AML-193 (cell line): ENCODE measurements around the gene FCHSD2.
A peak's percentile ranks its signal among the peaks of the same experiment; 100 is the strongest.
"Not testable (repeated sequence)": the region's sequence is repeated elsewhere in the genome, so short reads cannot be mapped to it uniquely, and the experiment has no call there.

Experiments
- DNase-seq, 2 experiments: peaks; one replicate each; lab custom pipeline; 2025; lab: John Stamatoyannopoulos, UW

The FCHSD2 gene

DNA sequence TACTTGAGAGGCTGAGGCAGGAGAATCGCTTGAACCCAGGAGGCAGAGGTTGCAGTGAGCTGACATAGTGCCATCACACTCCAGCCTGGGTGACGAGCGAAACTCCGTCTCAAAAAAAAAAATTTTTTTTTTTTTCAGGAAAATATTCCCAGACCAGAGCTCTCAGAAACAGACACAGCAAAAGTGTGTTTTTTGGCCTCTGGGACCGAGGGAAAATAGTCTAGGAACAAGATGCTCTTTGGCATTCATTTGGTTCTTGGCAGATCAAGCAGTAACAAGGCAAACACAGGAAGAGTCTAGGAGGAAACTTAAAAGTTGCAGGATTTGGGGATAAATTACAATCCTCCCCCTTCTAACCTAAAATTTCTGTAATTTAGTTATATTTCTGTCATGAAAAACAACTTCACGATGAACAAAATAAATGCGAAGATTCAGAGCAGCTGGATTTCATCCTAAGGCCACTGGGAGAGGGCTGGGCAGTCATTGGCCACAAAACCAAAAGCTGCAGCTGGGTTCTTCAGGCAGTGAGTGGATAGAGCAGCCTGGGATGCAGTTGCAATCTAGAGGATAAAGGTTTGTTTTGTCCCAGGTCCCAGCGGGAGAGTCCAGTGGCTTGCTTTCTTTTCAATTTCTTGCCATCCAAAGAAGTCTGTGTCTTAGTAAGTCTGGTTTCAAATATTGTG lies 308.2 kb downstream of the FCHSD2 start:
- no peak for DNase-seq

DNA sequence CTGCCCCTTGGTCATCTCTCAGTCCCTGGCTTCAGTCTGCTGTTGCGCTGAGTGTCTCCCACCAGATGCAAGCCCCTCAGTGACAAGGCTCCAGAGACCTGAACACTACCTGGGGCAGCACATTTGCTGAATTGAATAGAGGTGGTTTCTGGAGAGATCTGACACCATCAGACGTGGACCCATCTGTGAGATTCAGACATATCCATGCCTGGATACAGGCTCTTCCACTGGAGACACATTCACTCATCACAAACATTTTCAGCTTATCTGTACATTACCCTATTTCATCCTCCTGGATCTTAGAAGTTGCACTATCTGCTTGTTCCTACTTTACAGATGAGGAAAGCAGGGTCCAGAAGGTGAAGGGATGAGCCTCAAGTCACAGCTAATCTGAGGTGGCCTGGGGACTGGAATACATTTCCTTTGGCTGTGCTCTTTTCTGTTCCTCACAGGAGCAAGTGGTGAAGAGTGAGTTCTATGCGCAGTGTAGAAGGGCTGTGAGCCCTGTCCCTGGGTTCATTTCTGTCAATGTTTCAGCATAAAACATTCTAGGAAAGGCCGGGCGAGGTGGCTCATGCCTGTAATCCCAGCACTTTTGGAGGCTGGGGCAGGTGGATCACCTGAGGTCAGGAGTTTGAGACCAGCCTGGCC lies 308.9 kb downstream of the FCHSD2 start:
- DNase-seq = no peak

DNA sequence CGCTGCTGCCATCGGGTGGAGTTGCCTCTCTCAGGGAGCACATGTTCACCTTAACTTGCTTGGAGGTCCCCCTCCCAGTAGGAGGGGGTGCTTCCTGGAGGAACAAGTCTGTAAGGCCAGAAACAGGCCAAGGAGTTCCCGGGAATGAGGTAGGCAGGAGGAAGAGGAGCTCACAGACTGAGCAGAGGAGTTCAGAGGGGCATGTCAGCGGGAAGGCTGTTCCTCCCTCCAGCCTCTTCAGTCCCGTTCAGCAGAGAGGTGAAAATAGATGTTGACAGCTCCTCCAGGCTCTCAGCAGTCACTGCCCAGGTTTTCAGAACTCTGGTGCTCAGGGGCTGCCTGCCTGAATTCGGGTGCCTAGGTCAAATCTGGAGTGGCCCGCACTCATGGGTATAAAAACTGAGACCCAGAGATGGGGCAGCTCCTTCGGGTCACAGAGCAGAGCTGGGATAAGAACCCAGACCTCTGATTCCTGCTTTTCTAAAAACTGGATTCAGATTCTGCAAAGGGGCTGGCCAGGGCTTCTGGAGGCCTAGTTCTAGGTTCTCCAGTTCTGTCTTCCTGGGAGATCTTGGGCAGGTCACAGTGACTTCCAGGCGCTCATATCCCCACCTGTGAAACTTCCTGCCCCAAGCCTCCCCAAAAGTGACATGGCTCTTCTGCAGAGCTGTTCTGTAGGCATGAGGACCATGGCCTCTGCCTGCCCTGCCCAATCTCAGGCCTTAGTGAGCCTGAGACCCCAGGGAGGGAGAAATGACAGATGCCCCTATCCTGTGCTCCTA lies 309.6 kb downstream of the FCHSD2 start:
- DNase-seq = no peak

DNA sequence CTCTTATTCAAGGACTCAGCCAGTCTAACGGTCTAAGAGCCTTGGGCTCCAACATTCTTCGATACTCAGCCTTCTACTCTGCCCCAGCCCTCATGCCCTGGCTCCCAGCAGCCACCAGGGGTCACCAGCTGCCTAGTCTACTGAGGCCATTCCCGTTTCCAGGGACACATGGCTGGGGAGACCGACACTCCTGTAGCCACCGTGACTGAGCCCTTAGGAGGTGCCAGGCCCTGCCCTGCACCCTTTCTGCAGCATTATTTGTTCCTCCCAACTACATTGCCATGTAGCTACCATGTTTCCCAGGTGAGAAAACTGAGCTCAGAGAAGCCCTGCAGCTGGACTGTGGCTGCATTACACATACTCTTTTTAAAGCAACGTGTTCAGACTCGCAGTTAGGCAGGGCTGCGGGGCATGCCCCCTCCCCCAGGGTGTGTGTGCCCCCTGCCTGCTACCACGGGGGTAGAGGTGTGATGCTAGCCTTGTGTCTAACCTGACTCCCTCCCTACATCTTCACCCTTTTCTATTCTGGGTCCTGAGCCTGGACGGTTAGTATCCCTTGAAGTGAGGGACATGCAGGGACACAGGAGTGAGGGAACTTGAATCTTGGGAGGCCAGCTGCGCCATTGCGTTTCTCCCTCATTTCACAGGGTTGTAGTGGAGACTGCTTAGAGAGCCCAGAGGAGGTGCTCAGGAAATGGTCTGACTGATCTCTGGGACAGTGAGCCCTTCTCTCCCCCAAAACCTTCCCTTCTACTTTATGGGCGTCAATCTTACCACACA lies 310.4 kb downstream of the FCHSD2 start:
- peak; percentile 38 to 61 for DNase-seq

DNA sequence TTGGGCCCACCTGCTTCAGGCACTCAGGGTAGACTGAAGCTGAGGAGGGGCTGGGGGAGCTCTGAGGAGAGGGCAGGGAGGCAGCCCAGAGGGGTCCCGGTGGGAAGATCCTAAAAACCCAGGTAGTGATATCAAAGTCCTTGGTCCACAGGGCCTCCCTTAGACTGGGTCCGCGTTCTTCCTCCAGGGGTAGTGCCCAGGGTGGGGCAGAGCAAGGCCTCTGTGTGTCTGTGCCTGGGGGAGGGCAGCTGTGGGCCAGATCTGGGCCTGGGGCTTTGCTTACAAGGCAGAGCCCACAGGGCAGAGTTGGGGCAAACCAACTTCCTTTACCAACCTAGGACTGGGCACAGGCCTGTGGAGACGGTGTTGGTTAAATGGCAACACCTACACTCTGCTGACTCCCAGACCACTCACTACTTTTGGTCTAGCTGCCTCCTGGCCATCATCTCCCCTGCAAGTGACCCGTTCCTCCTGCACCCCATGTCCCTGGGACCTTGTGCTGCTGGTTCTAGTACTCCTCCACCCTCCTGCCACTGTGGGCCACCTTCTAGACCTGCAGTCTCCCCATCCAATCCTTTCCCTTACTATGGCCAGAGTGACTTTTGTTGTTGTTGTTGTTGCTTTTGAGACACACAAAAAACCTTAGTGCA lies 312.1 kb downstream of the FCHSD2 start:
- DNase-seq = no peak

DNA sequence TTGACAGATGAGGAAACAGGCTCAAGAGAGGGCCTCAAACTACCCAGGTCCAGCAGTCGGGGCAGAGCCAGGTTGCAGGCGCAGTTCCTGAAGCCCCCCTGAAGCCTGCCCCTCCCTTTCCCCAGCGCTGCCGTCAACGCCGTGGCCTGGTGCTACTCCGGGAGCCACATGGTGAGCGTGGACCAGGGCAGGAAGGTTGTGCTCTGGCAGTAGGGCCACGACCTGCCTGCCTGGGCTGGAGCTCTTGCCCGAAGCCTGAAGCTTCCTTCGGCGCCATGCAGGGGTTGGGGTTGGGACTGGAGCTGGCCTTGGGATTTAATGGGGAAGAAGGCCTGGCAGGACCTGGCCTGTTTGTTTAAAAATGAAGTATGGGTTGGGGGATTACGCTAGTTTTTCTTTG lies 312.9 kb downstream of the FCHSD2 start:
- no peak for DNase-seq

DNA sequence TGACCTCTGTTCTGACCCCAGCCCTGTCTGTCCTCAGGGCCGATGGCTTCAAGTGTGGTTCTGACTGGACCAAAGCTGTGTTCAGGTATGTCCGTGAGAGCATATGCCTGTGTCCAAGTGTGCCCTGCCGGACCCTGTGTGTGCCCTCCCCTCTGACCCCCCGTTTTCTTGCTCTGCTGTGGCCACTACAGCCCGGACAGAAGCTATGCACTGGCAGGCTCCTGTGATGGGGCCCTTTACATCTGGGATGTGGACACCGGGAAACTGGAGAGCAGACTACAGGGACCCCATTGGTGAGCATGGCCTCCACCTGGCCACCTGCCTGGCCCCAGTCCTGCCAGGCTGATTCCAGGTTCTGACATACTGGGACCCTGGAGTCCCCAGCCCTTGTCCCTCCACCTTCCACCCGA lies 313.4 kb downstream of the FCHSD2 start:
- no peak for DNase-seq

DNA sequence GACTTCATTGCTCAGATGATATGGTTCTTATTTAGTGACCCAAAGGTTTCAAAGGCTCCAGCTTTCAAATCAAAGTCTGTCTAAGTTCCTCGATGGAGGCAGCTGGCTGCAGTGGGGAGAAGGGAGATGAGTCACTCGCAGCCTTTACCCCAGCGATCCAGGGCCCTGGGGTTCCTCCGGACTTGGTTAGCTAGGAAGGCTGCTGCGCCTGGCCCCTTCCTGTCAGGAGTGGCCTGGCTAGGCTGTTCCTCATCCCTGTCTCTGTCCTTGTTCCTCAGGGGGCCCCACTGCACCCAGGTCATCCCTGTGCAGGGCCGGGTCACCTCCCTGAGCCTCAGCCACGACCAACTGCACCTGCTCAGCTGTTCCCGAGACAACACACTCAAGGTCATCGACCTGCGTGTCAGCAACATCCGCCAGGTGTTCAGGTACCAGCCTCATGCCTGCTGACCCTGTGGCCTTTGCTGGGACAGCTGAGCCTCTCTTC lies 314.0 kb downstream of the FCHSD2 start:
- no peak for DNase-seq

DNA sequence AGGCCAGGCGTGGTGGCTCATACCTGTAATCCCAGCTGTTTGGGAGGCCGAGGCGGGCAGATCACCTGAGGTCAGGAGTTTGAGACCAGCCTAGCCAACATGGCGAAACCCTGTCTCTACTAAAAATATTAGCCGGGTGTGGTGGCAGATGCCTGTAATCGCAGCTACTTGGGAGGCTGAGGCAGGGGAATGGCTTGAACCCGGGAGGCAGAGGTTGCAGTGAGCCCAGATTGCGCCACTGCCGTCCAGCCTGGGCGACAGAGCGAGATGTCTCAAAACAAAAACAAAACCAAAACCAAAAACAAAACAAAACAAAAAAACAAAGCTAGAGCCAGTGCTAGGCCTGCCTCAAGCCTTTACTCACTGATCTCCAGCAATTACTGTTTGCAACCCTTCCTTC lies 314.5 kb downstream of the FCHSD2 start:
- not testable (repeated sequence) for DNase-seq

DNA sequence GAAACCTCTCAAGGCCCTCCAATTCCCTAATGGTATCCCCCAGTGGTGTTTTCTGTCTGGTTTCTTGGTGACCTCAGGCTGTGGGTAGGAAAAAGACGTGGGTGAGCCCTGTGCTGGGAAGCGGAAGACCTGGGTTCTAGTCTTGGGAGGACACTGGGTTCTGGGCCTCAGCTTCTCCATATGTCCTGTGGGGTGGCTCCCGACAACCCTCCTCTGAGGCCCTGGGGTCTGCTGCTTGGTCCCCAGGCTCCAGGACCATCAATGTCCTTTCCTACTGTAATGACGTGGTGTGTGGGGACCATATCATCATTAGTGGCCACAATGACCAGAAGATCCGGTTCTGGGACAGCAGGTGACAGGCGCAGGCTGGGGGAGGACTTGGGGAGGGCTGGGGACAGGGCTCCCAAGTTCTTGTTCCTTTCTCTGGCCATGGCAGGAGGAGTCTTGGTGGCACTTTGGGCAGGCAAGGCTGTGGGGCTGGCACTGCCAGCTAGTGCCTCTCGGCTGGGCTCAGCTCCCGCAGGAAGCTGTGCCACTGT lies 315.1 kb downstream of the FCHSD2 start:
- DNase-seq = no peak

DNA sequence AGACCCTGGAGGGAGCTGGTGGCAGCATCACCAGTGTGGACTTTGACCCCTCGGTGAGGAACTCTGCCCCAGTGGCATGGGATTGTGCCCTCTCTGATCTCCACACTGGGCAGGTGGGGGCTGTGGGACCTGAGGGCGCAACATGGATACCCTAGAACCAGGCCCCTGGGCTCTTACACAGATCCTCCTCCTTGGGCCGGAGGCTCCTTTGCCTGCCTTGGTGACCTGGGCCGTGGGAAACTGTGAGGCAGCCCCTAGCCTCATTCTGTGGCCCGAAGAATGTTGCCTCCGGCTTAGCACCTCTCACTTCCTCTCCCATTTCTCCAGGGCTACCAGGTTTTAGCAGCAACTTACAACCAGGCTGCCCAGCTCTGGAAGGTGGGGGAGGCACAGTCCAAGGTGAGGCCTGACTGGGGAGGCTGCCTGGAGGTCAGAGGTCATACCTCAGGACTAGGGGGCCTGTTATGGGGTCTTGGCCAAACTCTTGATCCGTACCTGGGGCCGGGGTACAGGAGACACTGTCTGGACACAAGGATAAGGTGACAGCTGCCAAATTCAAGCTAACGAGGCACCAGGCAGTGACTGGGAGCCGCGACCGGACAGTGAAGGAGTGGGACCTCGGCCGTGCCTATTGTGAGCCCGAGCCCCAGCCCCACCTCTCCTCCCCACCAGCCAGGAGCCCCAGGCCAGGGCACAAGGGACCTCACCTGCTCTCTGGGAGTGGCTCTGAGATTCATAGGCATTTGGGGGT lies 315.8 kb downstream of the FCHSD2 start:
- no peak for DNase-seq

DNA sequence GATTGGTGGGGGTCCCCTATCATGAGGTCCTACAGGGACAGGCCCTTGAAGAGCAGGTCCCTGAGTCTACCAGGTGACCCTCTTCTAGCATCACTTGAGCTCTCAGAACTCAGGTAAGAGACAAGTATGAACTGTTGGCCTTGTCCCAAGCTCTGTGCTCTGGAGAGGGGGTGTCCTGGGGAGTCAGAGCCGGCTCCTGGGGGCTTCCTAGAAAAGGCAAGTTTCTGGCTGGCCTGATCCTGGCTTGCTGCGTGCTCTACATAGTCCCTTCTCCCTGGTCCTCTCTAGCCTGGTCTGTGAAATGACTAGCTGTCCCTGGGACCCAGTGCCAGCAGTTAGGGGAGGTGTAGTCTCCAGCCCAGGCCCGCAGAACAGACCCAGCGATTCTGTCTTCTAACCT lies 316.5 kb downstream of the FCHSD2 start:
- no peak for DNase-seq

DNA sequence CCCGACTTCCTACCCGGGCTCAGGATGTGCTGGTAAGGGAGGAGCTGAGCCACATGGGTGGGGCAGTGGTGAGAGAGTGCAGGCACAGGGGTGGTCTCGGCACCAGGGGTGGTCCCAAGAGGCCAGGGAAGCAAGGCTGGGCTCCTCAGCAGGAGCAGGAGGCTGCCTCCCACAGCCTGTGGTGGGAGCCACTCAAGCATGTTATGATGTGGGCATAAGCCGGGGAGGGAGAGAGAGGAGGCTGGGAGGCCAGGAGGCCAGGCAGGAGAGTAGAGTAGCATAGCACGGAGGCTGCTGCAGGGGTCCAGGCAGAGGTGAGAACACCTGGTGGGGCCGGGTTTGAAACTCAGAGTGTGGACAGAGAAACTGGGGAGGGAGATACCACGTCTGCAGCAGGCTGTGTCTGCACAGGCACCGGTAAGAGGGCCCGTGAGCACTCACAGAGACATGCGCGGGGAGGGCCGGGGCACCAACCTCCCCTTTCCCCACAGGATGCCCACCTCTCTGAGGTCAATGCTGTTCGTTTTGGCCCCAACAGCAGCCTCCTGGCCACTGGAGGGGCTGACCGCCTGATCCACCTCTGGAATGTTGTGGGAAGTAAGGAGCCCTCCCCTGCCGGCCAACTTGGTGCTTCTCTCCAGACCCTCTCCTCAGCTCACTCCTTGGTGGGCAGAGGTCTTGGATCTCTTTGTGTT lies 317.2 kb downstream of the FCHSD2 start:
- DNase-seq = no peak

DNA sequence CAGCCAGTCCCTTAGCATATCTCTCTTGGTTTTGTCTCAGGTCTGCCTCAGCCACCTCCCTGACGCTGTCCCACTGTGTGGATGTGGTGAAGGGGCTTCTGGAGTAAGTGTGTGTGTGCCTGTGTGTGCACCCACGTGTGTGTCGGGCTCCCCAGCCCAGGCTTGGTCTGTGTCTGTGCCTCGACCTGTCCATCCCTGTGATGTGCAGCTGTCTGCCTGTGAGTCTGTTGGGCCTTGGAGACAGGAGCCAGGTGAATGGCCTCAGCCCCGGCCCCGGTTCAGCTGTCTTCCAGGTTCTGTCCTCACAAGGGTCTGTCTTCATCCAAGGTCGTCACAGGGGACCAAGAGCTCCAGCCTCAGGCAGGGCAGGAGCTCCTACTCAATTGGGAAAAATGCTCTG lies 318.1 kb downstream of the FCHSD2 start:
- DNase-seq = no peak

DNA sequence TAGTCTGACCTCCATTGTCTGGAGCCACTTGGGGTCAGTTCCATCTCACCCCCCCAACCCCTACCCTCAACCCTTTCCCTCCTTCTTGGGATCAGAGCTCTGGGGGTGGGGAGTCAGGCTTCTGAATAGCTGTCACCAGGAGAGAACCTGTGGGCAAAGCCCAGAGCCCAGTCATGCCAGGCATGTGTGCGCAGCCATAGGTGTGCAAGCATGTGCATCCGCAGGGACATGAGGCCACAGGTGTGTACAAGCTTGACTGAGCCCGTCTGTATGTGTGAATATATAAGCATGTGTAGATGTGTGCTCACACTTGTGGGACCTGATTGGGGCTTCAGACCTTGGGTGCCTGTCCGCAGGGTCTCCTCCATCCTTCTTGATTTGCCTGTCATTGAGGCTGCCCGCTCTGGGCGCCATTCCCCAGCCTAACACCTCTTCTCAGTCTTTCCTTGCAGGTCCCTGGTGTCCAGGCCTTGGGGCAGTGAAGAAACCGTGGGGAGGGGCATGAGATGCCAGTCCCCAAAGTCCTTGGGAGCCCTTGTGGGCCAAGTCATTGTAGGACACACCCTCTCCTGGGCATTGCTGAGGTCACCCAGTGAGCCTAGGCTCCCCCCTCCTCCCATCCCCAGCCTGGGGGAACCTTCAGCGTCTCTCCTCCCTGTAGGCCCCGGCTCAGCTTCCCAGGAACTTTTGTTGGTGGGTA lies 318.9 kb downstream of the FCHSD2 start:
- DNase-seq = no peak

DNA sequence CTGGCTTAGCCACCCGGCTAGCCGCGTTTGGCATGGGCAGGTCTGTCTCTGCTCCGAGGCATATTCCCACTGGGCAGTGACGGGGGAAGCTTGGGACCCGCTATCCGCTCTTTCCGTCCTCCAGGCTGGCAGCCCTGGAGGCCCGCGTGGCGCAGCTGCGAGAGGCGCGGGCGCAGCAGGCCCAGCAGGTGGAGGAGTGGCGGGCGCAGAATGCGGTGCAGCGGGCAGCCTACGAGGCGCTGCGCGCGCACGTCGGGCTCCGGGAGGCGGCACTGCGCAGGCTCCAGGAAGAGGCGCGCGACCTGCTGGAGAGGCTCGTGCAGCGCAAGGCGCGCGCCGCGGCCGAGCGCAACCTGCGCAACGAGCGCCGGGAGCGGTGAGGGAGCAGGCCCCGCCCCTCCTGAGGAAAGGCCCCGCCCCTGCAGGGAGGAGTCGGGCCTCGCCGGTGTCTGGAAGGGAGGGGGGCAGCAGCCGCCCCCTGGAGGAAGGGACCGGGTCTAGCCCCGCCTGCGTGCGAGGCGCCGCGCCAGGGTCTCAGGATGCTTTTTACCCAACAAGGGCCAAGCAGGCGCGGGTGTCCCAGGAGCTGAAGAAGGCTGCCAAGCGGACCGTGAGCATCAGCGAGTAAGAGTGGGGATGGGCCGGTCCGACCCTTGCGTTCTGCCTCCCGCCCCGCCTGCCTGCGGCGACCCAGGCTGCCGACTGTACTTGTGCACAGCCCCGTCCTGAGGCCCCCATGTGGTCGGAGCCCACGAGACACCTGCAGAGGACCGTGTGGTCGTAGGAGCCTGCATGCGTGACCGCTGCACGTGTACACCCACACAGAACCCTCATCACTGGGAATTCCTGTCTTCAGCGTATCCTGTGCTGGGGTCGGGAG lies 320.0 kb downstream of the FCHSD2 start:
- DNase-seq = no peak

DNA sequence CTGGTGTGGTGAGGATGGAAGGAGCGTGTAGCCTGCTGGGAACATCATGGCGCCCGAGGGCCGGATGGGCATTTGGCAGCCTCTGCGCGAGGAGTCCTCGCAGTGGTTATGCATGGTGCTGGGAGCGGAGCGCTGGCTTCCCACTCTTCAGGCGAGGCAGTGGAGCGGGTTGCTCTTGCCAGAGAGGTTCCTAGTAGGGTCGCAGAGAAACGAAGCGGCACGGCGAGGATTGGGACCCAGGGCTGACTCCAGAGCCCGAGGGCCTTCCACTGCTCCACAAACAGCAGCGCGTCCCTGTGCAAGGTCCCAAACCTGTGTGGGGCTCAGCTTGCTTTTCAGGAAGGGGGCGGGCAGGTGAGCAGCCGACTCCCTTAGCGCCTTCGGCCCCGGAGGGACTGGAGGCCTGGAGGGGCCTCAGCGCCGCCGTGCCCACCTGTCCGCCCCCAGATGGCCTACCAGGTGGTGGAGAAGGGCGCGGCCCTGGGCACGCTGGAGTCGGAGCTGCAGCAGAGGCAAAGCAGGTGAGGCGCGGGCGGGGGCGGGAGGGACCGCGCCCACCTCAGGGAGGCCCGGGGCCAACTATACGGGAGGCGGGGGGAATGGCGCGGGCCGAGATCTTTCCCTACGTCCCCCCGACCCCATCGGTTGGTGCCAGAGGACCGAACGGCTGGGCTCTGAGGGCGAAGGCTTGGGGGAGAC lies 320.7 kb downstream of the FCHSD2 start:
- DNase-seq = no peak
